Measurements from ENCODE around the gene KCP. TPM values are rescaled to one million over a fixed set of nuclear protein-coding genes. Genes with fewer than 3 reads are reported as not detected.

KCP gene
- total RNA-seq, 1 experiment from 2014 or later, result 1.6 TPM

DNA sequence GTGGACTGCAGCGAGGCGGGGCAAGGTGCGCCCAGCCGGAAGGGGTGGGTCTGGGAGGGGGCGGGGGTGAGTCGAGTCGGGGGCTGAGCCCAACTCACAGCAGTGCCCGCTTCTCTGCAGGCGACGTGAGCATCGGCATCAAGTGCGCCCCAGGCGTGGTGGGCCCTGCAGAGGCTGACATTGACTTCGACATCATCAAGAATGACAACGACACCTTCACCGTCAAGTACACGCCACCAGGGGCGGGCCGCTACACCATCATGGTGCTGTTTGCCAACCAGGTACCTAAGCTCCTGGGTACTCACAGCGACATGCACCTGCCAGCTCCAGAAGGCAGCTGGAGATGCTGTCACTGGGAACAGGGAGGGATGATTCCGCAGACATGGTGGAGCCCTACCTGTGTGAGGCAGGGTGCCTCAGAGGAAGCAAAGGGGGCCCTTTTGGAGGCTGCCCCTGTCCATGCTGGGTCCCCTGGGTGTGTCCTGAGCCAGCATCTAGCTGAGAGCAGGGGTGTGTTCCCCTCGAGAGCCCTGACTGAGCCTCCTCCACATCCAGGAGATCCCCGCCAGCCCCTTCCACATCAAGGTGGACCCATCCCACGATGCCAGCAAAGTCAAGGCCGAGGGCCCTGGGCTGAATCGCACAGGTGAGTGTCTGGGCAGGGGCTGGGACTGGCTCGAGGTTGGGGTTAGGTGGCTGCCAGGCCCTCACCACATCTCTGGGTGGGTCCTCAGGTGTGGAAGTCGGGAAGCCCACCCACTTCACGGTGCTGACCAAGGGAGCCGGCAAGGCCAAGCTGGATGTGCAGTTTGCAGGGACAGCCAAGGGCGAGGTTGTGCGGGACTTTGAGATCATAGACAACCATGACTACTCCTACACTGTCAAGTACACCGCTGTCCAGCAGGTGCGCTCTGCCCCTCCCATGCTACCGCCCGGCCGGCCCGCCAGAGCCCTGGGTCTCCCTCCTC is 67.6 kb downstream of the KCP start:
- Histone ChIP-seq H4K20me1 (ENCODE audit: insufficient read depth, low read depth, low read length) (no peaks in the 10 kb centered on the region), H3K79me2 (ENCODE audit: low read length) (no peaks in the 10 kb centered on the region), H3K9me2 (replicated peaks; ENCODE audit: insufficient read depth, low read length) (no peaks in the 10 kb centered on the region), H3K4me2 (ENCODE audit: low read depth, low read length, poor library complexity, severe bottlenecking) (no peak overlapping the region), H3K36me3 (ENCODE audit: insufficient read depth, low read length) (no peaks in the 10 kb centered on the region), H3K27ac (ENCODE audit: low read length) (no peak overlapping the region), H2AFZ (ENCODE audit: low read length) (no peak overlapping the region), H3K9ac (ENCODE audit: low read length) (no peak overlapping the region), H3K9me3 (ENCODE audit: low read length) (no peaks in the 10 kb centered on the region), H3K4me1 (ENCODE audit: low read length) (peaks cover 2% of the 10 kb centered on the region; the same call in 1 of the 2 replicates), H3K27me3 (ENCODE audit: low read length) (no peaks in the 10 kb centered on the region), H3K4me3 (ENCODE audit: low read length) (no peak overlapping the region)
- DNase-seq, result no peak

GRCh38 chr7:128841921-128842673 is 68.4 kb downstream of the KCP start:
- Histone ChIP-seq H3K9me2 (replicated peaks; ENCODE audit: insufficient read depth, low read length) (no peaks in the 10 kb centered on the region), H3K36me3 (ENCODE audit: insufficient read depth, low read length) (no peaks in the 10 kb centered on the region), H4K20me1 (ENCODE audit: insufficient read depth, low read depth, low read length) (no peaks in the 10 kb centered on the region), H2AFZ (ENCODE audit: low read length) (peak overlapping the region; percentile 48; the same call in 1 of the 2 replicates), H3K4me1 (ENCODE audit: low read length) (peaks cover 2% of the 10 kb centered on the region; the same call in 1 of the 2 replicates), H3K9me3 (ENCODE audit: low read length) (no peaks in the 10 kb centered on the region), H3K4me2 (ENCODE audit: low read depth, low read length, poor library complexity, severe bottlenecking) (no peak overlapping the region), H3K79me2 (ENCODE audit: low read length) (no peaks in the 10 kb centered on the region), H3K4me3 (ENCODE audit: low read length) (no peak overlapping the region), H3K9ac (ENCODE audit: low read length) (no peak overlapping the region), H3K27ac (ENCODE audit: low read length) (no peak overlapping the region), H3K27me3 (ENCODE audit: low read length) (no peaks in the 10 kb centered on the region)
- peak; percentile 88 for DNase-seq

- Histone ChIP-seq H3K79me2 (ENCODE audit: low read length) (no peaks in the 10 kb centered on the region), H3K4me2 (ENCODE audit: low read depth, low read length, poor library complexity, severe bottlenecking) (no peak overlapping the region), H3K9me3 (ENCODE audit: low read length) (no peaks in the 10 kb centered on the region), H4K20me1 (ENCODE audit: insufficient read depth, low read depth, low read length) (no peaks in the 10 kb centered on the region), H3K9ac (ENCODE audit: low read length) (no peak overlapping the region), H3K4me3 (ENCODE audit: low read length) (no peak overlapping the region), H3K27me3 (ENCODE audit: low read length) (no peaks in the 10 kb centered on the region), H3K36me3 (ENCODE audit: insufficient read depth, low read length) (no peaks in the 10 kb centered on the region), H3K4me1 (ENCODE audit: low read length) (peaks cover 2% of the 10 kb centered on the region; the same call in 1 of the 2 replicates), H2AFZ (ENCODE audit: low read length) (no peak overlapping the region), H3K27ac (ENCODE audit: low read length) (no peak overlapping the region), H3K9me2 (replicated peaks; ENCODE audit: insufficient read depth, low read length) (no peaks in the 10 kb centered on the region)
- DNase-seq, result no peak
Observed at GRCh38 chr7:128841171-128841690, 69.3 kb downstream of the KCP start.

GRCh38 chr7:128840326-128841170 is 70.0 kb downstream of the KCP start:
- Histone ChIP-seq H3K9ac (ENCODE audit: low read length) (no peak overlapping the region), H3K9me2 (replicated peaks; ENCODE audit: insufficient read depth, low read length) (no peaks in the 10 kb centered on the region), H3K4me2 (ENCODE audit: low read depth, low read length, poor library complexity, severe bottlenecking) (no peak overlapping the region), H2AFZ (ENCODE audit: low read length) (no peak overlapping the region), H3K27me3 (ENCODE audit: low read length) (no peaks in the 10 kb centered on the region), H3K4me1 (ENCODE audit: low read length) (peaks cover 2% of the 10 kb centered on the region; the same call in 1 of the 2 replicates), H3K4me3 (ENCODE audit: low read length) (no peak overlapping the region), H4K20me1 (ENCODE audit: insufficient read depth, low read depth, low read length) (no peaks in the 10 kb centered on the region), H3K9me3 (ENCODE audit: low read length) (no peaks in the 10 kb centered on the region), H3K79me2 (ENCODE audit: low read length) (no peaks in the 10 kb centered on the region), H3K27ac (ENCODE audit: low read length) (no peak overlapping the region), H3K36me3 (ENCODE audit: insufficient read depth, low read length) (no peaks in the 10 kb centered on the region)
- no peak for DNase-seq

DNA sequence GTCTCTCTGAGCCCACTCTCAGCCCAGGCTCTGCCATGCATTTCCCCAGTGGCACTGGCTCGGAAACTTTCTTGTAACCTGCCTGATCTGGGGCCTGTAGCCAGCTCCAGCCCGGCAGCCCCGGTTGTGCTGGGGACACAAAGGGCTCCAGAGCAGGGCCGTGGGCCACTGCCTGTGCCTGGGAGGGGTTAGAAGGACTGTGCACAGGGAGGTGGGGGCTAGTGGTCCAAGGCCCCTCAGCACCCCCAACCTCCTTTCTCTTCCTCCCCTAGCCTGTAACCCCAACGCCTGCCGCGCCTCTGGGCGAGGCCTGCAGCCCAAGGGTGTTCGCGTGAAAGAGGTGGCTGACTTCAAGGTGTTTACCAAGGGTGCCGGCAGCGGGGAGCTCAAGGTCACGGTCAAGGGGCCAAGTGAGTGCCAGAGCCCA is 70.7 kb downstream of the KCP start:
- no peaks in the 10 kb centered on the region for H3K9me3 ChIP-seq (ENCODE audit: low read length)
- no peaks in the 10 kb centered on the region for H3K79me2 ChIP-seq (ENCODE audit: low read length)
- H3K27me3 ChIP-seq (ENCODE audit: low read length), result no peaks in the 10 kb centered on the region
- peaks cover 2% of the 10 kb centered on the region; the same call in 1 of the 2 replicates for H3K4me1 ChIP-seq (ENCODE audit: low read length)
- no peak overlapping the region for H3K4me3 ChIP-seq (ENCODE audit: low read length)
- no peaks in the 10 kb centered on the region for H3K36me3 ChIP-seq (ENCODE audit: insufficient read depth, low read length)
- no peaks in the 10 kb centered on the region for H3K9me2 ChIP-seq (replicated peaks; ENCODE audit: insufficient read depth, low read length)
- H3K4me2 ChIP-seq (ENCODE audit: low read depth, low read length, poor library complexity, severe bottlenecking), result no peak overlapping the region
- no peak overlapping the region for H2AFZ ChIP-seq (ENCODE audit: low read length)
- DNase-seq, result no peak
- H3K9ac ChIP-seq (ENCODE audit: low read length), result no peak overlapping the region
- no peaks in the 10 kb centered on the region for H4K20me1 ChIP-seq (ENCODE audit: insufficient read depth, low read depth, low read length)
- no peak overlapping the region for H3K27ac ChIP-seq (ENCODE audit: low read length)

GRCh38 chr7:128838981-128839731 is 71.4 kb downstream of the KCP start:
- no peak overlapping the region for H3K4me2 ChIP-seq (ENCODE audit: low read depth, low read length, poor library complexity, severe bottlenecking)
- H3K9me3 ChIP-seq (ENCODE audit: low read length), result no peaks in the 10 kb centered on the region
- no peaks in the 10 kb centered on the region for H3K79me2 ChIP-seq (ENCODE audit: low read length)
- no peaks in the 10 kb centered on the region for H3K27me3 ChIP-seq (ENCODE audit: low read length)
- H3K36me3 ChIP-seq (ENCODE audit: insufficient read depth, low read length), result no peaks in the 10 kb centered on the region
- H3K4me3 ChIP-seq (ENCODE audit: low read length), result no peak overlapping the region
- peaks cover 2% of the 10 kb centered on the region; the same call in 1 of the 2 replicates for H3K4me1 ChIP-seq (ENCODE audit: low read length)
- no peaks in the 10 kb centered on the region for H3K9me2 ChIP-seq (replicated peaks; ENCODE audit: insufficient read depth, low read length)
- H3K27ac ChIP-seq (ENCODE audit: low read length), result no peak overlapping the region
- no peak overlapping the region for H3K9ac ChIP-seq (ENCODE audit: low read length)
- no peak for DNase-seq
- no peaks in the 10 kb centered on the region for H4K20me1 ChIP-seq (ENCODE audit: insufficient read depth, low read depth, low read length)
- no peak overlapping the region for H2AFZ ChIP-seq (ENCODE audit: low read length)

DNA sequence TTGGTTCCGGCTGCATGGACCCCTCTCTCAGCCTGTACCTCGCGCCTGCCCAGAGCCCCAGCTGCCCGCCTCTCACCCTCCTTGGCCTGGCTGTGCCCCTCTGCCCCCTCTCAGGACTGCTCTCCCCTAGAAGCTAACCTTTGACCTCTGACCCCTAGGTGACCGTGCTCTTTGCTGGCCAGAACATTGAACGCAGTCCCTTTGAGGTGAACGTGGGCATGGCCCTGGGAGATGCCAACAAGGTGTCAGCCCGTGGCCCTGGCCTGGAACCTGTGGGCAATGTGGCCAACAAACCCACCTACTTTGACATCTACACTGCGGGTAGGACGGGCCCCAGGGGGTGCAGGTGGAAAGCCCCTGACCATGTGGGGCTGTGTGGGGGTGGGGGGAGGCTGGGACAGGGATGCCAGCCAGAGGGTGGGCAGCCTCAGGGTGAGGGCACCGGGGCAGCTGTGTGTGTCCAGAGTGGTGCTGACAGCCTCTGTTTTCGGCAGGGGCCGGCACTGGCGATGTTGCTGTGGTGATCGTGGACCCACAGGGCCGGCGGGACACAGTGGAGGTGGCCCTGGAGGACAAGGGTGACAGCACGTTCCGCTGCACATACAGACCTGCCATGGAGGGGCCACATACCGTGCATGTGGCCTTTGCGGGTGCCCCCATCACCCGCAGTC is 72.3 kb downstream of the KCP start:
- Histone ChIP-seq H3K9ac (ENCODE audit: low read length) (no peak overlapping the region), H3K27me3 (ENCODE audit: low read length) (no peaks in the 10 kb centered on the region), H3K27ac (ENCODE audit: low read length) (no peak overlapping the region), H3K36me3 (ENCODE audit: insufficient read depth, low read length) (no peaks in the 10 kb centered on the region), H3K4me2 (ENCODE audit: low read depth, low read length, poor library complexity, severe bottlenecking) (no peak overlapping the region), H4K20me1 (ENCODE audit: insufficient read depth, low read depth, low read length) (no peaks in the 10 kb centered on the region), H3K4me1 (ENCODE audit: low read length) (peaks cover 2% of the 10 kb centered on the region; the same call in 1 of the 2 replicates), H3K79me2 (ENCODE audit: low read length) (no peaks in the 10 kb centered on the region), H3K9me3 (ENCODE audit: low read length) (no peaks in the 10 kb centered on the region), H2AFZ (ENCODE audit: low read length) (no peak overlapping the region), H3K9me2 (replicated peaks; ENCODE audit: insufficient read depth, low read length) (no peaks in the 10 kb centered on the region), H3K4me3 (ENCODE audit: low read length) (no peak overlapping the region)
- no peak for DNase-seq
